Panc1 (cell line): ENCODE data around the gene TNFSF13. TPM values are rescaled to one million over a fixed set of nuclear protein-coding genes. Genes with fewer than 3 reads are reported as not detected.

ENCODE experiments used
- ATAC-seq: fragments of 200-7000 bp; cut with Tn5 transposase; 2 replicates; pipeline ENCODE4 v1.9.1; 2020; ENCODE audit warnings: mild to moderate bottlenecking, moderate library complexity
- BruUV-seq: library from RNA; stranded (reverse); fragments of 400-500 nt; replicated peaks from 2 replicates; lab custom pipeline; 2021; lab: Mats Ljungman, UMichigan
- CTCF ChIA-PET: fragments of 300-600 bp; sonication (Branson Sonifier 250); formaldehyde crosslinking; loops from one replicate; lab custom pipeline; 2022; ENCODE audit warnings: antibody characterized with exemption; lab: Charles Lee
- POLR2A ChIA-PET: fragments of 300-600 bp; sonication (Branson Sonifier 250); formaldehyde crosslinking; loops from one replicate; lab custom pipeline; 2022; ENCODE audit warnings: antibody characterized with exemption; lab: Charles Lee
- DNase-seq: peaks from one replicate; pipeline ENCODE4 v3.0.0-alpha.2; 2010; ENCODE audit warnings: low read depth, low spot score
- H3K27ac ChIP-seq: 2 replicates; pipeline ENCODE4 v1.5.1; 2011; ENCODE audit warnings: mild to moderate bottlenecking, low read length, inconsistent platforms
- H3K27me3 ChIP-seq: fragments of 200-500 bp; sonication (Bioruptor generic); 2 replicates; pipeline ENCODE4 v1.6.0; 2014; ENCODE audit warnings: low read length, inconsistent platforms; ENCODE audit not compliant: control insufficient read depth, insufficient read depth
- H3K36me3 ChIP-seq: fragments of 200-500 bp; sonication (Bioruptor generic); 2 replicates; pipeline ENCODE4 v1.5.1; 2014; ENCODE audit warnings: inconsistent platforms, mild to moderate bottlenecking, low read length, moderate library complexity; ENCODE audit not compliant: control insufficient read depth, insufficient read depth
- H3K4me1 ChIP-seq: 2 replicates; pipeline ENCODE4 v1.5.1; 2011; ENCODE audit warnings: inconsistent platforms, mild to moderate bottlenecking, low read length, moderate library complexity; ENCODE audit not compliant: control insufficient read depth, insufficient read depth
- H3K4me3 ChIP-seq, 2 experiments: 2 replicates each; pipeline ENCODE4 v1.5.1; 2011 to 2012; ENCODE audit warnings: low read depth in 2 of 2, low read length in 2 of 2, mild to moderate bottlenecking in 2 of 2, inconsistent platforms in 1 of 2, moderate library complexity in 1 of 2
- H3K9me3 ChIP-seq: fragments of 200-500 bp; sonication (Bioruptor generic); 2 replicates; pipeline ENCODE4 v1.5.1; 2014; ENCODE audit warnings: low read depth, mild to moderate bottlenecking, inconsistent platforms, low read length, moderate library complexity; ENCODE audit not compliant: control insufficient read depth, insufficient read depth
- POLR2AphosphoS5 ChIP-seq: IDR thresholded peaks from 2 replicates; pipeline ENCODE4 v1.6.1; 2012; ENCODE audit warnings: mild to moderate bottlenecking, low read depth, low read length, moderate library complexity
- SIN3A ChIP-seq: IDR thresholded peaks from 2 replicates; pipeline ENCODE4 v1.6.1; 2012; ENCODE audit warnings: low read depth, mild to moderate bottlenecking, low read length, moderate library complexity, borderline replicate concordance; ENCODE audit not compliant: insufficient read depth
- TCF7L2 ChIP-seq: IDR thresholded peaks from 2 replicates; pipeline ENCODE4 v1.6.1; 2011; ENCODE audit warnings: mild to moderate bottlenecking, low read depth, low read length, inconsistent platforms
- in situ Hi-C: cut with HindIII; loops from 2 replicates; pipeline ENCODE4 v1.10.0; 2016; ENCODE audit warnings: low sequenced_read_pairs, low pct_unique_long_range_greater_than_20kb
- intact Hi-C: fragments of 100-400 bp; cut with micrococcal nuclease; formaldehyde crosslinking; loops from one replicate; pipeline ENCODE4 v1.10.0; 2022; ENCODE audit not compliant: unreplicated experiment
- total RNA-seq: library from RNA; stranded (reverse); gene quantifications from one replicate; pipeline ENCODE4 v1.2.1, GENCODE V29; 2021; ENCODE audit not compliant: unreplicated experiment
- TF ChIP-seq, protein P1 (sequence below): fragments of 450-650 bp; IDR thresholded peaks from 2 replicates; pipeline ENCODE4 v1.5.1; 2017; ENCODE audit warnings: mild to moderate bottlenecking
- TF ChIP-seq, protein P2 (sequence below), 2 experiments: IDR thresholded peaks; 2 replicates each; pipeline ENCODE4 v1.6.1; 2011 to 2012; ENCODE audit warnings: low read depth in 2 of 2, control low read depth in 1 of 2, low read length in 1 of 2, mild to moderate bottlenecking in 1 of 2, moderate library complexity in 1 of 2; ENCODE audit not compliant: insufficient read depth in 1 of 2

Gene TNFSF13
- total RNA-seq, 1 experiment from 2014 or later: 2.3 TPM

DNA sequence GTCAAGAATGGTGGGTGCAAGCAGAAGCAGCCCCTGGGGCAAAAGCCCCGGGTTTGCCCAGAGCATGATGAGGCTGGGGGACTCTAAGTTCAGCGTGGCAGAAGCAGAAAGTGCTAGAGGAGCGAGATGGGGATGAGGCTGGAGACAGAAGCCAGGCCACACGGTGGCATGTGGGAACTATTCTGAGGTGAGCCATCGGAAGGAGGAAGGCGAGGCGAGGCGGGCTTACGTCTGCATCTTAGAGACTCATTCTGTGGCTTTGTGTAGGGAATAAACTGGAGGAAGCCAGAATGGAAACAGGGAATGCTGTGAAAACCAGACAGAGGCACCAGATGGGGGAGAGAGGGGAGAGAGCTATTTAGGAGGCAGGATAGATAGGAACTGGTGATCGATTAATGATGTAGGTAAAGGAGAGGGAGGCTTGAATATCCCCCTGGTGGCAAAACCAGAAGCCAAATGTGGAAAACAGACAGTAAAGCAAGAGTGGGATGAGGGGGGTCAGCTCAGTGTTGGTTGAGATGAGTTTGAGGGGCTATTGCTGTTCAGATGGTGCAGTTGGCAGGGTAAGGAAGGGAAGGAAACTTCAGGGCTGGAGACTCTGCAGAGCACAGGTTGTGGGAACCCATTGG lies 3.1 kb upstream of the TNFSF13 start:
- BruUV-seq: no TSS peak
- DNase-seq (no peak), ATAC-seq (no peak)
- TF ChIP-seq TCF7L2 (no peak), SIN3A (no peak), POLR2AphosphoS5 (no peak)
- TF ChIP-seq, protein P1, sequence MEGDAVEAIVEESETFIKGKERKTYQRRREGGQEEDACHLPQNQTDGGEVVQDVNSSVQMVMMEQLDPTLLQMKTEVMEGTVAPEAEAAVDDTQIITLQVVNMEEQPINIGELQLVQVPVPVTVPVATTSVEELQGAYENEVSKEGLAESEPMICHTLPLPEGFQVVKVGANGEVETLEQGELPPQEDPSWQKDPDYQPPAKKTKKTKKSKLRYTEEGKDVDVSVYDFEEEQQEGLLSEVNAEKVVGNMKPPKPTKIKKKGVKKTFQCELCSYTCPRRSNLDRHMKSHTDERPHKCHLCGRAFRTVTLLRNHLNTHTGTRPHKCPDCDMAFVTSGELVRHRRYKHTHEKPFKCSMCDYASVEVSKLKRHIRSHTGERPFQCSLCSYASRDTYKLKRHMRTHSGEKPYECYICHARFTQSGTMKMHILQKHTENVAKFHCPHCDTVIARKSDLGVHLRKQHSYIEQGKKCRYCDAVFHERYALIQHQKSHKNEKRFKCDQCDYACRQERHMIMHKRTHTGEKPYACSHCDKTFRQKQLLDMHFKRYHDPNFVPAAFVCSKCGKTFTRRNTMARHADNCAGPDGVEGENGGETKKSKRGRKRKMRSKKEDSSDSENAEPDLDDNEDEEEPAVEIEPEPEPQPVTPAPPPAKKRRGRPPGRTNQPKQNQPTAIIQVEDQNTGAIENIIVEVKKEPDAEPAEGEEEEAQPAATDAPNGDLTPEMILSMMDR: no peak; the same call in 1 of the 2 replicates
- TF ChIP-seq, protein P2, sequence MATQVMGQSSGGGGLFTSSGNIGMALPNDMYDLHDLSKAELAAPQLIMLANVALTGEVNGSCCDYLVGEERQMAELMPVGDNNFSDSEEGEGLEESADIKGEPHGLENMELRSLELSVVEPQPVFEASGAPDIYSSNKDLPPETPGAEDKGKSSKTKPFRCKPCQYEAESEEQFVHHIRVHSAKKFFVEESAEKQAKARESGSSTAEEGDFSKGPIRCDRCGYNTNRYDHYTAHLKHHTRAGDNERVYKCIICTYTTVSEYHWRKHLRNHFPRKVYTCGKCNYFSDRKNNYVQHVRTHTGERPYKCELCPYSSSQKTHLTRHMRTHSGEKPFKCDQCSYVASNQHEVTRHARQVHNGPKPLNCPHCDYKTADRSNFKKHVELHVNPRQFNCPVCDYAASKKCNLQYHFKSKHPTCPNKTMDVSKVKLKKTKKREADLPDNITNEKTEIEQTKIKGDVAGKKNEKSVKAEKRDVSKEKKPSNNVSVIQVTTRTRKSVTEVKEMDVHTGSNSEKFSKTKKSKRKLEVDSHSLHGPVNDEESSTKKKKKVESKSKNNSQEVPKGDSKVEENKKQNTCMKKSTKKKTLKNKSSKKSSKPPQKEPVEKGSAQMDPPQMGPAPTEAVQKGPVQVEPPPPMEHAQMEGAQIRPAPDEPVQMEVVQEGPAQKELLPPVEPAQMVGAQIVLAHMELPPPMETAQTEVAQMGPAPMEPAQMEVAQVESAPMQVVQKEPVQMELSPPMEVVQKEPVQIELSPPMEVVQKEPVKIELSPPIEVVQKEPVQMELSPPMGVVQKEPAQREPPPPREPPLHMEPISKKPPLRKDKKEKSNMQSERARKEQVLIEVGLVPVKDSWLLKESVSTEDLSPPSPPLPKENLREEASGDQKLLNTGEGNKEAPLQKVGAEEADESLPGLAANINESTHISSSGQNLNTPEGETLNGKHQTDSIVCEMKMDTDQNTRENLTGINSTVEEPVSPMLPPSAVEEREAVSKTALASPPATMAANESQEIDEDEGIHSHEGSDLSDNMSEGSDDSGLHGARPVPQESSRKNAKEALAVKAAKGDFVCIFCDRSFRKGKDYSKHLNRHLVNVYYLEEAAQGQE (IDR thresholded peaks at IDR 0.05; ENCODE audit: insufficient read depth in 1 of 2, low read depth in 2 of 2, low read length in 1 of 2): no peak
- ChIA-PET POLR2A (no interaction called here), CTCF (interaction anchor here (0.6 to 0.7 kb wide), 2 partner anchors 13 to 186 kb away, joined by 3 to 8 read pairs; no protein-coding TSS in a partner anchor)
- H3K4me3 ChIP-seq: no peak overlapping the region
- H3K9me3 ChIP-seq: no peaks in the 10 kb centered on the region
- in situ Hi-C loops: no loop called here
- no peak overlapping the region for H3K27ac ChIP-seq
- H3K27me3 ChIP-seq: no peaks in the 10 kb centered on the region
- H3K4me1 ChIP-seq: peaks cover 26% of the 10 kb centered on the region
- intact Hi-C loops: no loop called here
- H3K36me3 ChIP-seq: no peaks in the 10 kb centered on the region

DNA sequence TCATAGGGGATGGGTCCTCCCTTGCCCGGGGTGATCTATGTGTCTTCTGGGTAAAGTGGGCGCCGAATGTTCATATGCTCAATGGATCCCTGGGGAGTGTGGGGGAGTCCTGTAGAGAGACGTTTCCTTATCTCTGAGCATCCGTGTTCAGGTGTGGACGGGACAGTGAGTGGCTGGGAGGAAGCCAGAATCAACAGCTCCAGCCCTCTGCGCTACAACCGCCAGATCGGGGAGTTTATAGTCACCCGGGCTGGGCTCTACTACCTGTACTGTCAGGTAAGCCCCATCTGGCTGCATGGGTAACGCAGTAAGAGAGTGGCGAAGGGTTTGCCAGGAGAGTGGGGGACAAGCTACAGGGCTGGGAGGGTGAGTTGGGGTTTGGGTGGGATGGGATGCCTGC lies 1.9 kb upstream of the TNFSF13 start:
- intact Hi-C loops: no loop called here
- in situ Hi-C loops: no loop called here
- Histone ChIP-seq H3K4me3 (no peak overlapping the region), H3K36me3 (no peaks in the 10 kb centered on the region), H3K9me3 (no peaks in the 10 kb centered on the region), H3K4me1 (peaks cover 30% of the 10 kb centered on the region), H3K27me3 (no peaks in the 10 kb centered on the region), H3K27ac (no peak overlapping the region)
- TF ChIP-seq, protein P2 (IDR thresholded peaks at IDR 0.05; ENCODE audit: insufficient read depth in 1 of 2, low read depth in 2 of 2, low read length in 1 of 2): no peak
- TF ChIP-seq POLR2AphosphoS5: no peak
- no peak for TF ChIP-seq TCF7L2
- TF ChIP-seq, protein P1: no peak
- no peak for TF ChIP-seq SIN3A
- POLR2A ChIA-PET: no interaction called here
- CTCF ChIA-PET: no interaction called here
- no TSS peak for BruUV-seq
- DNase-seq: no peak
- ATAC-seq: no peak
